ENCODE measurements around the gene LRP1B.

DNA sequence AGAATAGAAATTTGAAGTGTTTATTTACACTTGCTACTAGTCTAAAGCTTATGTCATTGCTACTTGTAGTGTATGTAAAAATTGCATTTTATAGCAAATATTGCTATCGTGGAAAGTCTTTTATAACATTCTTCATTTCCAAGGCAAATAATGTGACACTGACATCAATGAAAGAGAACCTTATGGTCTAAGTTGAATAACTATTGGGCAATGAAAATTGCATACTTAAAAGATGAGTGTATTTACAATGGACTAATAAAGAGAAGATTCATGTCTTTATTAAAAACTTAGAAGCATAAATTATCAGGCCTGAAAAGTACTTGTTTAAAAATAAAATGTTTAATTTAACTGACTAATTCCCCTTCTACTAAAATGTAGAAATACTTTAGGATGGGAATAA is 82.2 kb downstream of the LRP1B start:
- no peak for TF ChIP-seq POLR2A (IDR thresholded peaks at IDR 0.05)
- TF ChIP-seq CTCF (IDR thresholded peaks at IDR 0.05) = no peak

Measured in thyroid gland (tissue), 4 donors.